Frontal cortex (tissue), 4 donors: ENCODE data around the gene F2RL1. TPM values are rescaled to one million over a fixed set of nuclear protein-coding genes. Genes with fewer than 3 reads are reported as not detected.
"Not testable (repeated sequence)": the region's sequence is repeated elsewhere in the genome, so short reads cannot be mapped to it uniquely, and the experiment has no call there.

Experiments used
- DNase-seq, 2 donors: peaks; one replicate each; pipeline ENCODE4 v3.0.0; 2012; ENCODE audit warnings: low spot score in 2 of 2
- FAIRE-seq: peaks from 2 replicates; lab custom pipeline; 2012; peaks lifted over from hg19 to GRCh38; lab: Jason Lieb, UNC
- total RNA-seq: library from RNA; depleted of rRNA; stranded (reverse); fragments of >200 nt; gene quantifications from one replicate; pipeline ENCODE4 v1.2.3, GENCODE V29; 2014
- donor health status: control.
- donor health status: control.
- donor health status: control.

Gene F2RL1, protein sequence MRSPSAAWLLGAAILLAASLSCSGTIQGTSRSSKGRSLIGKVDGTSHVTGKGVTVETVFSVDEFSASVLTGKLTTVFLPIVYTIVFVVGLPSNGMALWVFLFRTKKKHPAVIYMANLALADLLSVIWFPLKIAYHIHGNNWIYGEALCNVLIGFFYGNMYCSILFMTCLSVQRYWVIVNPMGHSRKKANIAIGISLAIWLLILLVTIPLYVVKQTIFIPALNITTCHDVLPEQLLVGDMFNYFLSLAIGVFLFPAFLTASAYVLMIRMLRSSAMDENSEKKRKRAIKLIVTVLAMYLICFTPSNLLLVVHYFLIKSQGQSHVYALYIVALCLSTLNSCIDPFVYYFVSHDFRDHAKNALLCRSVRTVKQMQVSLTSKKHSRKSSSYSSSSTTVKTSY
- 1.2 TPM for total RNA-seq

DNA sequence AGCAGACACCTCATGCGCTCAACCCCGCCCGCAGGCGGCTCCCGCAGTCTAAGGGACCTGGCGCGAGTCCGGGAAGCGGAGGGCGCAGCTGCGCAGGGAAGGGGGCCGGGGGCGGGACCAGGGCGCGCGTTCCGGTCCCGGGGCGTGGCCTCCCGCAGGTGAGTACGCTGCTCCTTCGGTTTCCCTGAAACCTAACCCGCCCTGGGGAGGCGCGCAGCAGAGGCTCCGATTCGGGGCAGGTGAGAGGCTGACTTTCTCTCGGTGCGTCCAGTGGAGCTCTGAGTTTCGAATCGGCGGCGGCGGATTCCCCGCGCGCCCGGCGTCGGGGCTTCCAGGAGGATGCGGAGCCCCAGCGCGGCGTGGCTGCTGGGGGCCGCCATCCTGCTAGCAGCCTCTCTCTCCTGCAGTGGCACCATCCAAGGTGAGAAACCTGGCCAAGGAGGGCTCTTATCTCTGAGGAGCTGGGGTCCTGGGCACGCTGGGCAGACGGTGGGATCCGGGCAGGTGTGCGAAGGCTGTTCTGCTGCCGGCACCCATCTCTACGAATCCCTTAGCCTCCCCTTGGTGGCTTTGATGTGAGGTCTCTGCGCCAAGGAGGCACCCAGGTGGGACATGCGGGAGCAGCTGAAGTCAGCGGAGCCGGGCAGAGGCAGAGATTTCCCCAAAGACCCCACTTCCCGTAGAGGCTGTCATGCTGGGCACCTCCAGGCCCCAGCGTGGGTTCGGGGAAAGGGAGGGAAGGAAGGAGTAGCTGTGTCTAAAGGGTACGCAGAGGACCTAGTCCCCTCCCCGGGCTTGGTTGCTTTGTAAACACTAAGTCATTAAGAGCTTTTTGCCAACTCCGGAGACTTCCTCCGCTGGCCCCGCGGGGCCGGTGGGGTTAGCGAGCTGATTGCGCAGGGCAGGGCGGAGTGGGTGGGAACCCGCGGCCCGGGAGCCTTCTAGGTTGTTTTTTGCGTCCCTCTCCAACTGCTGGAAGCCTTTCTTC lies at the start of gene F2RL1:
Gene F2RL1 (plus strand): TSS at position 187 of the 988 bp plus-strand sequence. CDS start 153 bp downstream, at position 340.
- FAIRE-seq: no peak
- DNase-seq: peak; percentile 40 to 62

DNA sequence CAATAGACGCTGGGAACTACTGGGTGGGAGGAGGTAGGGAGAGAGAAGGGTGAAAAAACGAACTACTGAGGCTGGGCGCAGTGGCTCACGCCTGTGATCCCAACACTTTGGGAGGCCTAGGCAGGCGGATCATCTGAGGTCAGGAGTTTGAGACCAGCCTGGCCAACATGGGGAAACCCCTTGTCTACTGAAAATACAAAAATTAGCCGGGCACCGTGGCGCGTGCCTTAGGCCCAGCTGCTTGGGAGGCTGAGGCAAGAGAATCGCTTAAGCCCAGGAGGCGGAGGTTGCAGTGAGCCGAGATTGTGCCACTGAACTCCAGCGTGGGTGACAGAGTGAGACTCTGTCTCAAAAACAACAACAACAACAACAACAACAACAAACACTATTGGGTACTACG lies 47.8 kb upstream of the F2RL1 start:
- not testable (repeated sequence) for FAIRE-seq, DNase-seq

DNA sequence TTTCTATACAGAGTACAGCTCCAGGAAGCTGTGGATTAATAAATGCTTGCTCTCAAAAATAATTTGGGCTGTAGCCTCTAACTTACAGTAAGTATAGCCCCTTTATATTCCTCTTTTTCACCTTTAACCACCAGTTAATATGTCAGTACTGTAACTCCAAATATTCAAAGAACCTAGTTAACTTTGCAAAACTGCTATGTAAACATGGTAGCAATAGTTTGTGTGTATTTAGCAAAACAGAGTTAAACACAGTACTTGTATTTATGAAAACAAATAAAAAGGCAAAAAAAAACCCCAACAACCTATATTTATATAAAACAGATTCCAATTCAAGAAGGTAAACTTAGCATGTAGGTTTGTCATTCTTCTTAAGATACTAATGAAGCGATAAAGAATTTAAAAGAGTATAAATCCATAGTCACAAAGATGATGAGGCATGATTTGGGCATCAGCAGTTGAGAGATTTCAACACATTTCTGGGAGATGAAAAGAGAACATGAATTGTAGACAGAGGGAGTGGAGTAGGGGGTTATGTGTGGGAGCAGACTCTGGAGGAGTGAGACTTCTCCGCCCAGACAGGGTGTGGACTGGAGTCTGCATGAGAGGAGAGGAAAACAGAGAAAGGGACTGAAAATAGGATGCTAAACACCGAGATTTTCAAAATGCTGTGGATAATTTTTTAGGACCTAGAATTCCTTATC lies 47.0 kb upstream of the F2RL1 start:
- DNase-seq: no peak
- no peak for FAIRE-seq

DNA sequence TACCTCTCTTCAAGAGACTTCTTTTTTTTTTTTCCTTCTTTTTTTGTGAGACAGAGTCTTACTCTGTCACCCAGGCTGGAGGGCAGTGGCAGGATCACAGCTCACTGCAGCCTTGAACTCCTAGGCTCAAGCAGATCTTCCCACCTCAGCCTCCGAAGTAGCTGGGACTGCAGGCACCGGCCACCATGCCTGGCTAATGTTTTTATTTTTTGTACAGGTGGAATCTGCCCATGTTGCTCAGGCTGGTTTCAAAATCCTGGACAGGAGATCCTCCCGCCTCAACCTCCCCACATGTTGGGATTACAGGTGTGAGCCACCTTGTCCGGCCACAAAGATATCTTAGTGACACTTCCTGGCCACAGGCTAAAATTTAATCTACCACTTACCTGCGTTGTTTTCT lies 42.9 kb upstream of the F2RL1 start:
- FAIRE-seq (no peak), DNase-seq (no peak)

DNA sequence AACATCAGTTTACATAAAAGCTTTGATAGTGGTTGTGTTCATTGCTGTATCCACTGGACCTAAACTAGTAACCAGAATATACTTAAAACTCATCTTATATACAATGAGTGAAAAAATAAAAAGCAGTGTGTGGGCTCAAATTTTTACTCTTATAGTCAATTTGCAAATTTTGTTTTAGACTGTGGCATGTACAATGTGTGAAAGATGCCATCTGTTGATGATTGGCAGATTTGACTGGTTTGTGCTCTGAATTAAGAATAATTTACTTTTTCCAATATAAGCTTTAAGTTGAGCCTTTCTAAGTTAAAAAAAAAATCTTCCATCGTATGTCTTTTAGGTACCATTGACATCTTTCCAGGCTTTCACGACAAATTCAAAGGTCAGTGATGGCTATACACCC lies 42.4 kb upstream of the F2RL1 start:
- FAIRE-seq: no peak
- DNase-seq: no peak

DNA sequence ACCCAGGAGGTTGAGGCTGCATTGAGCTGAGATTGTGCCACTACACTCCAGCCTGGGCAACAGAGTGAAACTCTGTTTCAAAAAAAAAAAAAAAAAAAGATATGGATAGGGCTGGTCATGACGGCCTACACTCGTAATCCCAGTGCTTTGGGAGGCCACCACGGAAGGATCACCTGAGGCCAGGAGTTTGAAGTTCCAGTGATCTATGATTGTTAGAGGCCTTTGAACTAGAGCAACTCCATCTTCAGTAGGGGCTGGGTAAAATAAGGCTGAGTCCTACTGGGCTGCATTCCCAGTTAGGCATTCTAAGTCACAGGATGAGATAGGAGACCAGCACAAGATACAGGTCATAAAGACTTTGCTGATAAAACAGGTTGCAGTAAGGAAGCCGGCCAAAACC lies 38.2 kb upstream of the F2RL1 start:
- not testable (repeated sequence) for DNase-seq, FAIRE-seq

DNA sequence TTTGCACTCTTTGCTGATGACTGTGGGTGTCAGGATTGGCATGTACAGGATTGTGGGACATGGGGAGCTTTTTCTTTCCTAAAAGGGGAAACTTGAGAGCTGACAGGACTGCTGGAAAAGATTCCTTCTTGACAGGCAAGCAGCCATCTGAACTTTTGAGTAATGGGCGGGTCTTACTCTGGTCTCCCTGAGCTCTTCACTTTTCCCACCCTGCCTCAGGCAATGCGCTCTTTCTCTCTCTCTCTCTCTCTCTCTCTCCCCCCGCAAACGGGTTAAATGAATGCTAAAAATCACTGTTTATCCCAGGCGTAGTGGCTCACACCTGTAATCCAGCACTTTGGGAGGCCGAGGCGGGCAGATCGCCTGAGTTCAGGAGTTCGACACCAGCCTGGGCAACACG lies 37.1 kb upstream of the F2RL1 start:
- DNase-seq (no peak), FAIRE-seq (no peak)

DNA sequence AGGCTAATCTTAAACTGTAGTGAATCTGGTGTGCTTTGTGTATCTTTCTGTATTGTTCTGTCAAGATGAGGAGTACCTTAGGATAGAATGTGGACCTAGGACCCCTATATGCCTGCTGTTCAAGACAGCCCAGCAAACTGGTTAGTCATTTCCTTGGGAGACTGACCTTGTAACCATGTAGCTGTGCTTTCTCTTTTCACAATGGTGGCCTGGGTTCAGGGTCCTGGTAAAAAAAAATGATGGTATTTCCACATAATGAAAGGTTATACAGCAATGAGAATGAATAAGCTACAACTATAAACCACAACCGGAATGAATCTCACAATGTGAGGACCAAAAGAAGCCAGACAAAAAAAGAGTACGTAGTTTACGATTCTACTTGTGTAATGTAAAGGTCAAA lies 36.4 kb upstream of the F2RL1 start:
- FAIRE-seq (no peak), DNase-seq (no peak)

DNA sequence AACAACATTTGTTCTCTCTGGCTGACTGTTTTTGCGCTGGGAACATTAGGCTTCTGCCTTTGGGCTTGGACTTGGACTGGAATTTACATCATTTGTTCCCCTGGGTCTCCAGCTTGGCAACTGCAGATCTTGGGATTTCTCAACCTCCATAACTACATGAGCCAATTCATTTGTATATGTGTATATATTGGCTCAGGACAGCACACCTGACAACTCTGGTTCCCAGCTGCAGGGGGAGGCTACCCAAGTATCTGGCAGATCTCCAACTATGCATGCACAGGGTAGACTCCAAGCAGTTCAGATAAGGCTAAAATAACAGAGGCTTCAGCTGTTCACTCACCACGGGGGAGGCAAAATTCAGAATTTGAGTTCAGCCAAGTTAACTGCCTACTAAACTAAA lies 31.6 kb upstream of the F2RL1 start:
- DNase-seq (no peak), FAIRE-seq (no peak)

DNA sequence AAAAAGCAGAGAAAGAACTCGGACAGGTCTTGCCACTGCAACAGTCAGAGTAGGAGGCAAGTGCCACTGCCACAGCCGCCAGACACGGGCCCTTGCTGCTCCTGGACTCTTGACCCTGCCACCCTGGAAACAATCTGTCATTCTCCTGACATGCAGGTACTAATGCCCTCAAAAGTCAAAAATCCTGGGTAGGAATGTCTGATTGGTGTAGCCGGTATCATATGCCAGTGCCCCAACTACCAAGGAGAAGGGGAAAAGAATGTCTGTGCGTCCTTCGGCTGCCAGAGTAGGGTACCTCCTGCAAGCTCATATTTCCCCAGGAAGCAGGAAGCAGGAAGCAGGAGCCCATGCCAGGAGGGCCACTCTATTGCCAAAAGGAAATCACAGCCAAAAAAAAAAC lies 30.5 kb upstream of the F2RL1 start:
- no peak for DNase-seq
- FAIRE-seq: no peak

DNA sequence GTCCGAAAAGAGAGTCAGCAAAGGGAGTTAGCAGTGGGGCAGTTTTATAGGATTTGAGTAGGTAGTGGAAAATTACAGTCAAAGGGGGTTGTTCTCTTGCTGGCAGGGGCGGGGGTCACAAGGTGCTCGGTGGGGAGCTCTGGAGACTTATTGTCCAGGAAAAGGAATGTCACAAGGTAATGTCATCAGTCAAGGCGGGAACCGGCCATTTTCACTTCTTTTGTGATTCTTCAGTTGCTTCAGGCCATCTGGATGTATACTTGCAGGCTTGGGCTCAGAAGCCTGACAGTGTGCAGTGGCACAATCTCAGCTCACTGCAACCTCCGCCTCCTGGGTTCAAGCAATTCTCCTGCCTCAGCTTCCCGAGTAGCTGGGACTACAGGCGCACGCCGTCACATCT lies 29.6 kb upstream of the F2RL1 start:
- FAIRE-seq, DNase-seq: not testable (repeated sequence)

DNA sequence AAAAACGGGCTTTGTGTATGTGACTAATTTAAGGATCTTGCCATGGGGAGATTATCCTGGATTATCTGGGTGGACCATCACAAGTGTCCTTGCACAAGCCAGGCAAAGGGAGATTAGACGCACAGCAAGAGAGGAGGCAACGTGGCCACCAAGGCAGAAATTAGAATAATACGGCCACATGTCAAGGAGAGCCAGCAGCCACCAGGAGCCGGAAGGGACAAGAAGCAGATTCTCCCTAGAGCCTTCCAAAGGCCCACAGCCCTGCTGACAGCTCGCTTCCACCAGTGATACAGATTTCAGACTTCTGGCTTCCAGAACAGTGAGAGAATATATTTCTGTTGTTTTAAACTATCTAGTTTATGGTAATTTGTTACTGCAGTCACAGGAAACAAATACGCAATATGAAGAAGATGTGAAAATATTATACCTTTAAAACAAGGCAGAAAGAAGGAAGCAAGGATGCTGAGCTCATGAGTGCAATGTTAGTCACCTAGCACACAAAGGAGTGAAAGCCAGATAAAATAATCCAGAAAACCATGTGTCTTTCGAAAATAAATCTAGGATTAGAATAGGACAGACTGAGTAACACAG lies 28.7 kb upstream of the F2RL1 start:
- DNase-seq (no peak), FAIRE-seq (no peak)

DNA sequence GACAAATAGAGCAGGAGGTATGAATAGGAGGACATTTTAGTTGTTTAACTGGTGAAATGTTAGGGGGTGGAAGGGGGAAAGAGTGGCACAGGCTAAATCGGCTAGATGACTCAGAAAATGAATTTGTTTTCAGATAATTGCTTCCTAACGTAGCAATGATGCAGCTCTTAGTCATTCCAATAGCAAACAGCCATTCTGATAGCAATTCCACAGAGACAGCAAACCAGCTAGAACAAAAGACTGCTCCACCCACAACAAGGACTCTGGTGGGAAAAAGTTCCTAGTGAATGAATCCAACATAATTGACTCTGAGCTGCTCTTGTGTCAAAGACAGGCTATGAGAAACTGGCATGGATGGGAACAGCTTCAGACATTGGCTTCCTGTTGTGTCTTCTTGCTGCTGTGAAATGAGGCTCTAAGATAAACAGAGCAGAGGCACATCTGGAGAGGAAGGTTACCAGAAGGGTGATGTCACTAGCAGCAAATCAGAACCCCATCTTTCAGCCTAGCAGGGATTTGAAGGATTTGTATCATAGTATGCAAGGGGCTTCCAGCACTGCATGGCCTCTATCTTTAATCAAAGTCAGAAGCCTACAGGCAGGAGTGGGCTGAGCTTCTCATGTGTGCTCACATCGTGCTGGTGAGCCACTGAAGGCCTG lies 28.1 kb upstream of the F2RL1 start:
- DNase-seq (no peak), FAIRE-seq (no peak)

DNA sequence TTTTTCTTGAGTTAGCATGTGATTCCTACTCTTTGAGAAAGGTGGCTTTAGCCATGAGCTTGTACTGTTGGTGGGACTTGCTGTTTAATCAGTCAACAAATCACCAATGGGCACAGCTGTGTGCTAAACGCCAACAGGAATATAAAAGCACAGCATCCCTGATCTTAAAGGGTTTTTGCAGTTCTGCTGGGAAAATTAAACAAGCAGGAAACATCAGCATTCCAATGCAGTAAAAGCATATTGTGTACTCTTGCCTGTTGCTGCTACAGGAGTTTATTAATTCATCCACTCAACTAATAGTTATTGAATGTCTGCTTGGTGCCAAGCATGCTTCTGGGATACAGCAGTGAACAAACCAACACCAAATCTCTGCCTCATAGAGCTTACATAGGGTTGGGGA lies 27.4 kb upstream of the F2RL1 start:
- DNase-seq: no peak
- FAIRE-seq: no peak

DNA sequence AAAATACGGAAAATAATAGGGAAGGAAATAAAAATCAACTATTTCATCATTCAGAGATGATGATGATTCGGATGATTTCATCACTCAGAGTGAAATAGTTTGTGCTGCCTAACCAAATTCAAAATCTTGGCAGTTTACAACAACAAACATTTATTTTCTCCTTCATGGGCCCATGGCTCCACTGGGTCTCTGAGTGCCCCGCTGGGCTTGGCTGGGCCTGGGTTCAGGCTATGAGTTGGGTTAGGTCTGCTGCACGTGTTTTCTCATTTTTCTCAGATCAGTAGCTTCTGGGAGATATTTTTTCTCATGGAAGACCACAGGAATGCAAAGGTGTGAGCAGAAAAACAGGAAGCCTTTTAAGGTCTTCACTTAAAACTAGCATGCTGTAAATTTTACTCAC lies 24.0 kb upstream of the F2RL1 start:
- DNase-seq (no peak), FAIRE-seq (no peak)

DNA sequence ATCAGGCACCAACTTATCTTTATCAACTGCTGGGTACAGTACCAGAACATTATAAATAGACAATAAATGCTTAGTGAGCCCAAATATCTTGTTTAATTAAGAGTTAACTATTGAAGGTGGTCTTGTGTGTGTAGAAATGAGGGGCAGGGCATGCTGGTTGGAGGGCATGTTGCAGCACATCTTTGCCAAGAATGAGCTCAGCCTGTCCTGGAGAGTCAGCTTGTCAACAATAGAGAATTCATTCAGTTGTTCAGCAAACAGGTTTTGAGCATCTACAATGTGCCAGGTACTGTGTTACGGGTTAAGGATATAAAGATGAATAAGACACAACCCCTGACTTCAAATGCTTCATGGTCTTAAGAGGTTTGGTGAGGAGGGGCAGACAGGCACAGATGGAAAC lies 19.2 kb upstream of the F2RL1 start:
- FAIRE-seq (no peak), DNase-seq (no peak)

DNA sequence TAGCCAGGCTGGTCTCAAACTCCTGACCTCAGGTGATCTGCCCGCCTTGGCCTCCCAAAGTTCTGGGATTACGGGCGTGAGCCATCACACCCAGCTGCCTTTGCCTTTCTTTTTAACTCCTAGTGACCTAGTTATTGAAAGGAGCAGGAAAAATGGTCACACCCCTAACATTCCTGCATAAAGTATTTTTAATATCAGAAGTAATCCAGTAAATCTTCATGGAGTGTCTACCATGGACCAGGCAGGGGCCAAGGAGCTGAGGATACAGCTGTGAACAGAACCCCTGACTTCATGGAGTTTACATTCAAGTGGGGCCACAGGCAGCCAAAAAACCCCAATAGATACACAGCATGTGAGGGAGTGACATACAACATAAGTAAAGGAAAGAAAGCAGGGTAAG lies 18.3 kb upstream of the F2RL1 start:
- DNase-seq (no peak), FAIRE-seq (no peak)

DNA sequence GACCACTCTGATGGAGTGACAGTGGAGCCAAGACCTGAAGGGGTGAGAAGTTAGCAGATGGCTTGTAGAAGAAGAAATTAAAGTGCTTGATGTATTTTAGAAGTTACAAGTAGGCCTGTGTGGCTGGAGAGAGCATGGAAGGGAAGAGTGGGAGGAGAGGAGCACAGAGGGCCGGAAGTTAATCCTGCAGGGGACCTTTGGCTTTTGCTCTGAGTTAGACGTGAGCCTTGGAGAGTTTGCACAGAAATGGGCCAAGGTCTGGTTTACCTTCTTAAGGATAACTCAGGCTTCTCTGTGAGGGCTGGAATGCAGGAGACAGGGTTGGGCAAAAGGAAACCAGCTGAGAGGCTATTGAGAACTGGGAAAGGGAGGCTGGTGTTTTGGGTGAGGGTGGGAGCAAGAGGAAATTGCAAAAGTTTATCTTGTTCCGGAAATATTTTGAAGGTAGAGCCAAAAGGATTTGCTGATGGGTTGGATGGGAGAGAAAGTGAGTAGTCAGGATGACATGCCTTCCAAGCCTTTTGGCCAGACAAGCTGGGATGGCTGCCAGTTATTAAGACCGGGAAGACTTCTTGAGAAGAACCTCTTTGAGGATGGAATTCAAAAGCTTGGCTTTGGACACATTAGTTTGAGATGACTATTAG lies 17.5 kb upstream of the F2RL1 start:
- FAIRE-seq (no peak), DNase-seq (no peak)

DNA sequence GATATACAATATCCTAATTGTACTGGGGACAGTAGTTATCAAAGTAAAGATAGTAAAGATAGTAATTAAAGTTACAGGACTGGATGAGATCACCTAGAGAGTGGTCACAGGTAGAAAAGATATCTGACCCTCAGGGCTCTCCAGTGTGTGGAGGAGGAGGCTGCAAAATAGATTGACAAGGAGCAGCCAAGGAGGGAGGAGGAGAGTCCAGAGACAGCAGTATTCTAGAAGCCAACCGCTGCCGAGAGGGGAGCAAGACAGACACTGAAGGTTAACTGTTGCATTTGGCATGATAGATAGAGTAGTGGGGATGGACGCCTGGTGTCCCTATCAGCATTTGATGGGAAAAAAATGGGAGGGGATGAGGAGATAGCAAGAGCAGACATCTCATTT lies 17.0 kb upstream of the F2RL1 start:
- DNase-seq (no peak), FAIRE-seq (no peak)
